GM23338 (cell line): ENCODE data around the gene CCNK.

Experiments used
- CREB1 ChIP-seq: fragments of 250-450 bp; sonication (Bioruptor Pico); IDR thresholded peaks from 2 replicates; pipeline ENCODE4 v1.5.0; 2020; ENCODE audit warnings: low read depth, mild to moderate bottlenecking, moderate library complexity
- EZH2 ChIP-seq: fragments of 200-600 bp; sonication (generic); IDR thresholded peaks from one replicate; pipeline ENCODE4 v1.8.0; 2017; ENCODE audit warnings: antibody characterized with exemption, mild to moderate bottlenecking, low read depth; ENCODE audit not compliant: unreplicated experiment
- EZH2phosphoT487 ChIP-seq: fragments of 200-600 bp; sonication (generic); IDR thresholded peaks from one replicate; pipeline ENCODE4 v1.8.1; 2018; ENCODE audit warnings: antibody characterized with exemption; ENCODE audit not compliant: unreplicated experiment
- JUNB ChIP-seq: IDR thresholded peaks from one replicate; pipeline ENCODE4 v1.6.1; 2016; ENCODE audit warnings: antibody characterized with exemption; ENCODE audit not compliant: unreplicated experiment
- NANOG ChIP-seq: IDR thresholded peaks from 2 replicates; pipeline ENCODE4 v1.6.1; 2016; ENCODE audit warnings: antibody characterized with exemption, borderline replicate concordance
- POLR2AphosphoS5 ChIP-seq: IDR thresholded peaks from 2 replicates; pipeline ENCODE4 v1.6.1; 2016; ENCODE audit warnings: antibody characterized with exemption, low read depth
- REST ChIP-seq: IDR thresholded peaks from one replicate; pipeline ENCODE4 v1.6.1; 2018; ENCODE audit warnings: antibody characterized with exemption; ENCODE audit not compliant: unreplicated experiment
- STAT1 ChIP-seq: IDR thresholded peaks from one replicate; pipeline ENCODE4 v1.6.1; 2016; ENCODE audit warnings: antibody characterized with exemption; ENCODE audit not compliant: unreplicated experiment
- ZNF331 ChIP-seq: fragments of 250-450 bp; sonication (Bioruptor Pico); IDR thresholded peaks from 2 replicates; pipeline ENCODE4 v1.5.0; 2020; ENCODE audit warnings: low read depth, mild to moderate bottlenecking, moderate library complexity
- ZNF462 ChIP-seq: fragments of 250-450 bp; sonication (Bioruptor Pico); IDR thresholded peaks from 2 replicates; pipeline ENCODE4 v1.5.0; 2020; ENCODE audit warnings: mild to moderate bottlenecking, moderate library complexity
- TF ChIP-seq, protein P1 (sequence below), 2 experiments: fragments of 200-600 bp in 1 of 2; sonication (generic) in 1 of 2; conservative IDR thresholded peaks; 2 replicates each; pipeline versions ENCODE4 v1.5.1 to v1.6.1; 2016 to 2017; ENCODE audit warnings: antibody characterized with exemption in 2 of 2, low read depth in 2 of 2, mild to moderate bottlenecking in 2 of 2, moderate library complexity in 1 of 2

DNA sequence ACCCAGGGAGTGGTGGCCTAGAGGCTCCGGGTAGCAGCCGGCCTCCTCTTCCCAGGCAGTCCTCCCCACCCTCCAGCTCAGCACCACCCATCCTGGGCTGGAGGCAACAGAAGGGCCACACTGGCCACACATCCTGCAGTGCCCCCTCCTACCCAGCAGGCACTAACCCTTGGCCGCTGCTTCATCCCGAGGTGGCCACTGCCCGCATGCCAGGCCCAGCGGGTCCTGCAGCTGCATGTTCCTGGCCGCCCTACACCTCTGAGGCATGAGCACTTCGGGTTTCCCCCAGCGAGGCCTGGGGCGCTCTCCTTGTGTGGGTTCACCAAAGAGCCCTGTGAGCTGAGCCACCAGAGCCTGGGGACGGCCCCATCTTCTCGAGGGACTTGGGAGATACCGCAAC lies 61.4 kb downstream of the CCNK start:
- TF ChIP-seq, protein P1, sequence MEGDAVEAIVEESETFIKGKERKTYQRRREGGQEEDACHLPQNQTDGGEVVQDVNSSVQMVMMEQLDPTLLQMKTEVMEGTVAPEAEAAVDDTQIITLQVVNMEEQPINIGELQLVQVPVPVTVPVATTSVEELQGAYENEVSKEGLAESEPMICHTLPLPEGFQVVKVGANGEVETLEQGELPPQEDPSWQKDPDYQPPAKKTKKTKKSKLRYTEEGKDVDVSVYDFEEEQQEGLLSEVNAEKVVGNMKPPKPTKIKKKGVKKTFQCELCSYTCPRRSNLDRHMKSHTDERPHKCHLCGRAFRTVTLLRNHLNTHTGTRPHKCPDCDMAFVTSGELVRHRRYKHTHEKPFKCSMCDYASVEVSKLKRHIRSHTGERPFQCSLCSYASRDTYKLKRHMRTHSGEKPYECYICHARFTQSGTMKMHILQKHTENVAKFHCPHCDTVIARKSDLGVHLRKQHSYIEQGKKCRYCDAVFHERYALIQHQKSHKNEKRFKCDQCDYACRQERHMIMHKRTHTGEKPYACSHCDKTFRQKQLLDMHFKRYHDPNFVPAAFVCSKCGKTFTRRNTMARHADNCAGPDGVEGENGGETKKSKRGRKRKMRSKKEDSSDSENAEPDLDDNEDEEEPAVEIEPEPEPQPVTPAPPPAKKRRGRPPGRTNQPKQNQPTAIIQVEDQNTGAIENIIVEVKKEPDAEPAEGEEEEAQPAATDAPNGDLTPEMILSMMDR (conservative IDR thresholded peaks at IDR 0.05; ENCODE audit: low read depth in 2 of 2): no peak
- TF ChIP-seq EZH2 (no peak), JUNB (no peak), EZH2phosphoT487 (no peak), POLR2AphosphoS5 (no peak), CREB1 (CRISPR knock-in tag) (no peak), REST (no peak), ZNF331 (CRISPR knock-in tag) (no peak), NANOG (no peak), STAT1 (no peak), ZNF462 (no peak)
